Mammary microvascular endothelial cell (primary cell): Measurements from ENCODE around the gene UPF1. TPM values are rescaled to one million over a fixed set of nuclear protein-coding genes. Genes with fewer than 3 reads are reported as not detected.

Source experiments
- total RNA-seq: library from RNA; depleted of rRNA; stranded (reverse); fragments of >200 nt; gene quantifications from 2 replicates; pipeline ENCODE4 v1.2.3, GENCODE V29; 2015

UPF1 gene
- total RNA-seq: 42.9 and 49.8 TPM in 2 replicates

GRCh38 chr19:18831524-18832305 is at the start of gene UPF1:
TSS of gene UPF1 (plus strand) at chr19:18831959. CDS start at chr19:18832210, 251 bp downstream.

GRCh38 chr19:18790566-18791314 is 41.0 kb upstream of the UPF1 start, which contains the start of gene COMP:
TSS of gene COMP (minus strand) at chr19:18791305. CDS start at chr19:18791269, 36 bp downstream.

GRCh38 chr19:18895824-18896341 is 64.1 kb downstream of the UPF1 start, which contains the start of gene CERS1:
TSS of gene CERS1 (minus strand) at chr19:18896158. CDS start at chr19:18896072, 86 bp downstream.

Other genes starting within 250 kb of the UPF1 start
- gene REX1BD, start 243.2 kb upstream of the UPF1 start, total RNA-seq: 153 and 160 TPM in 2 replicates
- gene CRLF1, start 225.2 kb upstream of the UPF1 start, total RNA-seq: 0.53 and 0.69 TPM in 2 replicates
- gene TMEM59L, start 219.1 kb upstream of the UPF1 start, total RNA-seq: 0.07 TPM in 1 of 2 replicates, not detected in the other
- 3.4 and 5.4 TPM in 2 replicates for gene KLHL26, start 194.9 kb upstream of the UPF1 start, total RNA-seq
- 2.0 and 3.7 TPM in 2 replicates for gene CRTC1, start 148.3 kb upstream of the UPF1 start, total RNA-seq
- not detected in 2 replicates for gene COMP, start 40.7 kb upstream of the UPF1 start, total RNA-seq
- gene CERS1, start 64.2 kb downstream of the UPF1 start, total RNA-seq: 0.53 and 1.2 TPM in 2 replicates
- gene COPE, start 87.4 kb downstream of the UPF1 start, total RNA-seq: 381 and 398 TPM in 2 replicates
- gene DDX49, start 87.8 kb downstream of the UPF1 start, total RNA-seq: 63.4 and 77.3 TPM in 2 replicates
- 101 and 107 TPM in 2 replicates for gene HOMER3, start 109.3 kb downstream of the UPF1 start, total RNA-seq
- gene SUGP2, start 201.6 kb downstream of the UPF1 start, total RNA-seq: 18.3 and 18.8 TPM in 2 replicates
- 64.5 and 69.2 TPM in 2 replicates for gene ARMC6, start 201.6 kb downstream of the UPF1 start, total RNA-seq
- gene SLC25A42, start 232.0 kb downstream of the UPF1 start, total RNA-seq: 2.5 and 2.9 TPM in 2 replicates